Measurements from ENCODE around the gene GCN1. TPM values are rescaled to one million over a fixed set of nuclear protein-coding genes. Genes with fewer than 3 reads are reported as not detected.

The GCN1 gene
- total RNA-seq, 3 donors from 2014 or later, result 74.6 to 108 (median 76.7) TPM

GRCh38 chr12:120098756-120099470 lies 95.6 kb downstream of the GCN1 start:
- no peaks in the 10 kb centered on the region for H3K4me1 ChIP-seq (ENCODE audit: low read depth)
- no peak for TF ChIP-seq CTCF (IDR thresholded peaks at IDR 0.05)
- ATAC-seq (no peak), DNase-seq (no peak)
- H3K4me3 ChIP-seq, result no peak overlapping the region
- H3K36me3 ChIP-seq (ENCODE audit: low read depth), result peaks cover 8% of the 10 kb centered on the region
- intact Hi-C loops (cut with DNase I, micrococcal nuclease), result no loop called here
- no peaks in the 10 kb centered on the region for H3K9me3 ChIP-seq

GRCh38 chr12:120096671-120097202 lies 97.8 kb downstream of the GCN1 start:
- H3K4me3 ChIP-seq, result no peak overlapping the region
- H3K36me3 ChIP-seq (ENCODE audit: low read depth), result peaks cover 8% of the 10 kb centered on the region
- intact Hi-C loops (cut with DNase I, micrococcal nuclease), result no loop called here
- TF ChIP-seq CTCF (IDR thresholded peaks at IDR 0.05), result no peak
- H3K9me3 ChIP-seq, result no peaks in the 10 kb centered on the region
- DNase-seq (peak in 1 of 3 donors; percentile 42), ATAC-seq (no peak)
- no peaks in the 10 kb centered on the region for H3K4me1 ChIP-seq (ENCODE audit: low read depth)

GRCh38 chr12:120095736-120096135 lies 98.8 kb downstream of the GCN1 start:
- TF ChIP-seq CTCF (IDR thresholded peaks at IDR 0.05), result no peak
- Histone ChIP-seq H3K4me3 (no peak overlapping the region), H3K36me3 (ENCODE audit: low read depth) (peaks cover 8% of the 10 kb centered on the region), H3K4me1 (ENCODE audit: low read depth) (no peaks in the 10 kb centered on the region), H3K9me3 (no peaks in the 10 kb centered on the region)
- DNase-seq, result peak in 1 of 3 donors; percentile 27
- no peak for ATAC-seq
- intact Hi-C loops (cut with DNase I, micrococcal nuclease), result no loop called here

GRCh38 chr12:120095331-120095730 lies 99.2 kb downstream of the GCN1 start:
- intact Hi-C loops (cut with DNase I, micrococcal nuclease), result no loop called here
- DNase-seq, result peak in 1 of 3 donors; percentile 42
- TF ChIP-seq CTCF (IDR thresholded peaks at IDR 0.05), result no peak
- Histone ChIP-seq H3K4me1 (ENCODE audit: low read depth) (no peaks in the 10 kb centered on the region), H3K9me3 (no peaks in the 10 kb centered on the region), H3K4me3 (no peak overlapping the region), H3K36me3 (ENCODE audit: low read depth) (peaks cover 8% of the 10 kb centered on the region)
- ATAC-seq, result no peak

- TF ChIP-seq CTCF (IDR thresholded peaks at IDR 0.05), result no peak
- Histone ChIP-seq H3K4me1 (ENCODE audit: low read depth) (no peaks in the 10 kb centered on the region), H3K4me3 (no peak overlapping the region), H3K9me3 (no peaks in the 10 kb centered on the region), H3K36me3 (ENCODE audit: low read depth) (peaks cover 8% of the 10 kb centered on the region)
- ATAC-seq, result no peak
- DNase-seq, result peak in 1 of 3 donors; percentile 39
- intact Hi-C loops (cut with DNase I, micrococcal nuclease), result no loop called here
Measured at GRCh38 chr12:120094485-120094884, 100.0 kb downstream of the GCN1 start.
